HG03097 (cell line): ENCODE results near the gene ZNF514.
"Not testable (repeated sequence)": the region's sequence is repeated elsewhere in the genome, so short reads cannot be mapped to it uniquely, and the experiment has no call there.

Source experiments
- ATAC-seq: cut with Tn5 transposase; IDR thresholded peaks from one replicate; pipeline ENCODE4 v1.9.1; 2021; ENCODE audit not compliant: unreplicated experiment, low FRiP score

ZNF514 gene

GRCh38 chr2:95143838-95144237, 15.8 kb downstream of the ZNF514 start:
- ATAC-seq = no peak

GRCh38 chr2:95138702-95139101, 20.9 kb downstream of the ZNF514 start:
- no peak for ATAC-seq

GRCh38 chr2:95122197-95122551, 37.5 kb downstream of the ZNF514 start:
- ATAC-seq = peak; percentile 8

GRCh38 chr2:95121407-95122196, 38.0 kb downstream of the ZNF514 start, which contains the start of gene MRPS5:
TSS of gene MRPS5 (minus strand) at chr2:95121808. CDS start at chr2:95121791, 17 bp downstream.
- peak; percentile 95 for ATAC-seq

GRCh38 chr2:95121093-95121406, 38.6 kb downstream of the ZNF514 start:
- ATAC-seq = no peak

GRCh38 chr2:95115418-95115817, 44.2 kb downstream of the ZNF514 start:
- ATAC-seq = peak; percentile 73

GRCh38 chr2:95113464-95113863, 46.2 kb downstream of the ZNF514 start:
- no peak for ATAC-seq

- ATAC-seq = no peak
Measured at GRCh38 chr2:95110395-95110794, 49.3 kb downstream of the ZNF514 start.

- ATAC-seq = no peak
Measured at GRCh38 chr2:95109260-95109659, 50.4 kb downstream of the ZNF514 start.

- no peak for ATAC-seq
Measured at GRCh38 chr2:95106081-95106480, 53.6 kb downstream of the ZNF514 start.

GRCh38 chr2:95104606-95105005, 55.0 kb downstream of the ZNF514 start:
- no peak for ATAC-seq

GRCh38 chr2:95099910-95100309, 59.7 kb downstream of the ZNF514 start:
- no peak for ATAC-seq

GRCh38 chr2:95098273-95098672, 61.4 kb downstream of the ZNF514 start:
- not testable (repeated sequence) for ATAC-seq
